Fibroblast of skin of right quadriceps (primary cell): Measurements from ENCODE around the gene ANKIB1.
"Not testable (repeated sequence)": the region's sequence is repeated elsewhere in the genome, so short reads cannot be mapped to it uniquely, and the experiment has no call there.

Source experiments
- DNase-seq: peaks from one replicate; pipeline ENCODE4 v3.0.0-alpha.2; 2013

ANKIB1 gene

GRCh38 chr7:92331508-92331907 lies 85.7 kb downstream of the ANKIB1 start:
- no peak for DNase-seq

- DNase-seq, result no peak
Measured at GRCh38 chr7:92332782-92333181, 87.0 kb downstream of the ANKIB1 start.

DNA sequence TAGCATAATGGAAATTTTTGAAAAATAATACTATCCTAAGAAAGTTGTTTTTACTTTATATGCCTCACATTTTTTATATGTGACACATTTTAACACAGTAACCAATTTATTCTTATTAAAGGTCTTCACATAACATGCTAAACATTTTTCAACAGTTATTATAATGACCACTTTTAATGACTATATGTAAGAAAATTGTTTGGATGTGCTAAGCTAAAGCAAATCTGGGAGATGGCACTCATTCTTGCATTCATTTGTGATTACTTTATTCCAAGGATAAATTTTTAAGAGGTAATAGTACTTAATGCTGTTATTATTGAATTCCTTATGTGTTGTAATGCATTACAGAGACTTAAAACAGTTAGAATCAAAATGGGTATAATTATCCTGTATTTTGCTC lies 88.1 kb downstream of the ANKIB1 start:
- no peak for DNase-seq

GRCh38 chr7:92335574-92335973 lies 89.8 kb downstream of the ANKIB1 start:
- no peak for DNase-seq

- no peak for DNase-seq
Measured at GRCh38 chr7:92336662-92337340, 91.0 kb downstream of the ANKIB1 start.

DNA sequence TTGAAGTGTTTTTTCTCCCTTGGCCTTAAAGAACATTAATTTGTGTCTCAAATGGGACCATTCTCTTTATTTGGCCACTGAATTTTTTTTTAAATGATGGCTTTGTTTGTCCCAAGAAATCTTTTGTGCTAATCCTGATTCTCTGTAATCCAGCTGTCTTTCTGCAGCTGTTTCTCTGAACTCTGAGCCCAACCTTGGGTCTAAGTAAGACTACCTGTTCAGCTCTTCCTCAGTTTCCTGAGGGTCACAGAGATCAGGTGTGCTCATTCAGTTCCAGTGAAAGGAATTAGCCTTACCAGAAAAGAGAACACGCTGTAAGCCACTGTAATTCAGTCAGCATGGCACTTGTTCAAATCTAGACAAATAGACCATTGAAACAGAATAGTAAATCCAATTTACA lies 94.2 kb downstream of the ANKIB1 start:
- no peak for DNase-seq

GRCh38 chr7:92343714-92344113 lies 97.9 kb downstream of the ANKIB1 start:
- no peak for DNase-seq

GRCh38 chr7:92352009-92352408 lies 106.2 kb downstream of the ANKIB1 start:
- DNase-seq, result no peak

DNA sequence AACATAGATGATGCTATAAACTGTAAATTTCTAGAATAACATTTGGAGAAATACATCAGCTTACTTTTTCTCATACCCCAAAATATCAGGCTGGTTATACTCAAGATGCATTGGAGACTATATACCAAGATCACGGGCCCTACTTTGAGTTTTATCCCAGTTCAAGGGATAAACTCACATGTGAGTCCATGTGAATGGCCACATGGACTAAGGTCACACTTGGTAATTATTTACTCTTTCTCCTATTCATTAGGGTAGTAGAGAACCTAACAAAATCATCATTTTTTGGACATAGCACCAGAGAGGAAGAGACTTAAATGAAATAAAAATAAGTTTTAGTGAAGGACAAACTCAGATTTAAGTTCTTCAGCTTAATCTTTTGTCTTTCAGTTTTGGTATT lies 108.4 kb downstream of the ANKIB1 start:
- no peak for DNase-seq

DNA sequence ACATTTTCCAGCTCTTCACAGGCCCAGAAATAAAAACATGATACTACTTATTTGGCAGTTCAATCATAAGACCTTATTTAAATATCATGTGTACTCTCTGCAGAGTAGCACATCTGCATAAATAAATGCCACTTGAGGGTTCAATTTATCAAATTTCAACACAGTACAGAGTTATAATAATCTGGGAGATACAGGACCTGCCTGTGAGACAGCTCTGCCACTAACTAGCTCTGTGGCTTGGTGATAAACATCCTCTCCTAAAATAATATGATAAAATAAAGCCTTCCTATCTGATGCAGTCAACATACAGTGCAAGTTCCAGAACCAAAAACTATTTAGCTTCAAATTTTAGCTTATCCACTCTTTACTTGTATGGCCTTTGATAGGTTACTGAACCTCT lies 110.6 kb downstream of the ANKIB1 start:
- no peak for DNase-seq

DNA sequence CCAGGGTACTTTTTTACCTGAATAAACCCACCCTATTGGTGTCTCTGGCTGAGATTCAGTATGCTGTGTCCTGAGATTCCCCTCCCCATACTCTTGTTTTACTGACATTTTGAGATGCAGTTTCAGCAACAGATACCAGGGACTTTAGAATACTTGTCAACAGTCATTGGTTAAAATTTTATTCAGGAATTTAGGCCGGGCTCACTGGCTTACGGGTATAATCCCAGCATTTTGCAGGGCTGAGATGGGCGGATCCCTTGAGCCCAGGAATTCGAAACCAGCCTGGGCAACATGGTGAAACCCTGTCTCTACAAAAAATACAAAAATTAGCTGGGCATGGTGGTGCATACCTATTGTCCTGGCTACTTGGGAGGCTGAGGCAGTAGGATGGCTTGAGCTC lies 111.5 kb downstream of the ANKIB1 start:
- DNase-seq, result no peak

DNA sequence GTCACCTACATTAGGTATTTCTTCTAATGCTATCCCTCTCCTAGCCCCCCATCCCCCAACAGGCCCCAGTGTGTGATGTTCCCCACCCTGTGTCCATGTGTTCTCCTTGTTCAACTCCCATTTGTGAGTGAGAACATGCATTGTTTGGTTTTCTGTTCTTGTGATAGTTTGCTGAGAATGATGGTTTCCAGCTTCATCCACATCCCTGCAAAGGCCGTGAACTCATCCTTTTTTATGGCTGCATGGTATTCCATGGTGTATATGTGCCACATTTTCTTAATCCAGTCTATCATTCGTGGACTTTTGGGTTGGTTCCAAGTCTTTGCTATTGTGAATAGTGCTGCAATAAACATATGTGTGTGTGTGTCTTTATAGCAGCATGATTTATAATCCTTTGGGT lies 113.4 kb downstream of the ANKIB1 start:
- DNase-seq, result not testable (repeated sequence)

DNA sequence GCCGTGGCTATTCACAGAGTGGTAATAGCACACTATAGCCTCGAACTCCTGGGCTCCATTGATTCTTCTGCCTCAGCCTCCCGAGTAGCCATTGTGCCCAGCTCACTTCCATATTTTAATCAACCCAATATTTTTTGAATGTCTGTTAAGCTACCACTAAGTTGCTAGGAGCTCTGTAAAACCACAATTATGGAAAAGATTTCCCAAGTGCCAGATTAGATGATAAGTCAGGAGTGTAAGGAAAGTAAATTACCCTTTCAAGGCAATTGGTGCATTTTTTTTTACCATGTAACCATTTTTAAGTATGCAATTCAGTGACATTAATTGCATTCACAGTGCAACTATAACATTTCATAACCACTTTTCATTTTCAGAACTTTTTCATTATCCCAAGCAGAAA lies 114.0 kb downstream of the ANKIB1 start:
- peak; percentile 59 for DNase-seq

- DNase-seq, result peak; percentile 17
Measured at GRCh38 chr7:92360387-92360786, 114.6 kb downstream of the ANKIB1 start.

DNA sequence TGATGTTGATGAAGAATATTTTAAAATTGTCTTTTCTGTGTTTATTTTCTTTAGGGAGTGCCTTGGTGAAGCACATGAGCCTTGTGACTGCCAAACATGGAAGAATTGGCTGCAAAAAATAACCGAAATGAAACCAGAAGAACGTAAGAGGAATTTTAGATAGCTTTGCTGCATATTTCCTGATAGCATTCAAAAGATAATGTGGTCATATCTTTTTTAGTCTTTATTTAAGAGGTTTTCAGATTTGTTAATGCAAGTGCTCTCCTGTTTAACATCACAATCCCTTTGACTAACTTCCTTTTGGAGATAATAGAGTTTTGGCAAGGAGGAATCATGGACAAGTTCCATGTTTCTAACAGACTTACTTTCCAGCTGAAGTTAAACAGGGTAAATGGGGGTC lies 116.4 kb downstream of the ANKIB1 start:
- no peak for DNase-seq

DNA sequence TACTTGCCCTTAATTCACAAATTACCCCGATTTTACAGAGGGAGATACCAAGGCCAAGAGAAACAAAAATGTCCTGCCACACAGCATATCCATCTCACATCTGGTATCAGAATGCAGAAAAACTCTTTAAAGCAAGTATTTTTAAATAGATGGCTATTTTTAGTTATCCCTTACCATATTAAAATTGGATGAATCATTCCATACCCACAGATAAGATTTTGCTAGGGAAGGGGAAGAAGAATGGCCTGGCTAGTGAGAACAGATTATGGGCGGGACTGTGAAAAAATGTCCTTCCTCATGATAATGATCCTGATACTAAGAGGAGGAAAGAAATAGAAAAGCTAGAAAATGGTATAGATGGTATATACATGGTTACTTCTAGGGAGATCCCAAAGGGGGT lies 121.0 kb downstream of the ANKIB1 start:
- peak; percentile 20 for DNase-seq

GRCh38 chr7:92368741-92369140 lies 123.0 kb downstream of the ANKIB1 start:
- DNase-seq, result no peak

- no peak for DNase-seq
Measured at GRCh38 chr7:92375013-92375412, 129.2 kb downstream of the ANKIB1 start.

GRCh38 chr7:92391071-92391470 lies 145.3 kb downstream of the ANKIB1 start:
- no peak for DNase-seq

DNA sequence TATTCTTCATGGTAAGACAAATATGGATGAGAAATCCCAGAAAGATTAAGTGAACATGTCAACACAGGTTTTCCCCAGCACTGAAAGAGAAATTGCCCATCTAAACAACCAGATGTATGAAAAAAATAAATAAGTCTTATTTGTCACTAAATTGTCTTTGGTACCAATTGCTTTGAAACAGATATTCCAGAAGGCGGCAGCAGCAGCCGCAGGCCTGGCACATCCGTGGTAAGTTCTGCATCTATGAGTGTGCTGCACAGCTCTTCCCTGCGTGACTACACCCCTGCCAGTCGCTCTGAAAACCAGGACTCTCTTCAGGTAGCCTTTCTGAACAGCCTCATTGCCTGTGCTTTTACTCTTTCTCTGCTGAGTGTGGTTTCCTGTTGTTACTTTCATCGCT lies 151.8 kb downstream of the ANKIB1 start:
- DNase-seq, result no peak

DNA sequence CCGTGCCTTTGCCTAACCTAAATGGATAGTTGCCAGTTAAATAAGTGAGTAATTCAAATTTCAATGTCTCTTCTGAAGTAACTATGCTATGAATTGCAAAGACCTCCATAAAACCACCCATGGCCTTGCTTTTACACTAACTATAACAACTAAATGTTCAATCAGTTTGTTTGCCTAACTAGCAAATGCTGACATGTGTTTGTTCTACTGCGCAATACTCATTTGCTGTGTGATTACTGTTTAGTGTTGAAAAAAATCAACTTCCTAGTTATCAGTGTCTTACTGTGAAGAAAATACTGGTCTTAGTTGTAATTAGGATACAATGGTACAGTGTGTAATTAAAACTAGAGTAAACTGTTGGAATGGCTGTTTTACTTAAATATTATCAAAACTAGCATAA lies 154.2 kb downstream of the ANKIB1 start:
- DNase-seq, result no peak

DNA sequence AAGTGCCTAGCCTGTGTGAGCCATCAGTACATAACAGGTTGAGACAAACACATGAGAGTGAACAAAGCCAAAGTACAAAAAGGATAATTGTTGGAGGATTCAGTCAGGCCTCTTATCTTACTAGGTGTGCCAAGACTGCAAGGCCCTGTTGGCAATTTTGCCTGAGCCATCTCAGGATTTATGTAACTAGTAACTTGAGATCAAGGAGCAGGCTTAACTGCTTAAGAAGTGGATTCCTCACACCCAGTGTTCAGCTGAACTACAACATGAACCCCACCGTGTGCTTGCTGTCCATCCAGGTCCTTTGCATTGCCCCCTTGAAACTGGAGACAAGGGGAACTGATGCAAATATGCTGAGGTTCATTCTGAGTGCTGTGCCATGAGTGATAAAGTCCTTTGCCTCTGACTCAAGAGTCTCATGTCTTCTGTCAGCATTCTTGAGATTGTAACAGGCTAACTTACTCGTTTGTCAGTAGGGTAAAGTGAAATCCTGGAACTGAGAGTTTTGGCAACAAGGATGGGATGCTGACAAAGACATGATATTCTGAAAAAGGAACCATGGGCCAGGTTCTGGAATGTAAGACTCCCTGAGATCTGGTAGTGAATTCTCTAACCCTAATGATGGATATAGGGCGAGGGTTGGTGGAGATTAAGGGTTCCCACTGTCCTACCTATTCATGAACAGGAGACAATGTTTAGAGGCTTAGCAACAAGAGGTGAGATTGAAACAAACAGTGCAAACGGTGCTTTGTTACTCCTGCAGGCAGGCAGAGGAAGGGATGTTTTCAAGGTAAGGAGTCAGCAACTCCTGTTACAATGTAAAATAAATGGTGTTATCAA lies 157.4 kb downstream of the ANKIB1 start:
- peak; percentile 30 for DNase-seq

DNA sequence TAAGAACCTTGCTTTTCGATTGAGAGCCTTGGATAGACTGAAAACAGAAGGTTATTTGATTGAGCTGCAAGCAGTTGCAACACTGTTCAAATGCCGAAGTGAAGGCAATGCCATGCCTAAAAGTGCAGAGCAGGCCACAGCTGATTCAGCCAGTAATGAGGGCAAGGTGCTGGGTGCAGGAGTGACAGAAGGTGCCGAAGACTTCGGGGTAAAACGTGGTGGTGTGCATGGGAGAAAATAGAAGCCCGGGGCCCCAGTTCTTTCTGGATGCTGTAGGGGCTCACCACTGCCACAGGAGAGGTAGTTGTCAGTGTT lies 157.9 kb downstream of the ANKIB1 start:
- no peak for DNase-seq

DNA sequence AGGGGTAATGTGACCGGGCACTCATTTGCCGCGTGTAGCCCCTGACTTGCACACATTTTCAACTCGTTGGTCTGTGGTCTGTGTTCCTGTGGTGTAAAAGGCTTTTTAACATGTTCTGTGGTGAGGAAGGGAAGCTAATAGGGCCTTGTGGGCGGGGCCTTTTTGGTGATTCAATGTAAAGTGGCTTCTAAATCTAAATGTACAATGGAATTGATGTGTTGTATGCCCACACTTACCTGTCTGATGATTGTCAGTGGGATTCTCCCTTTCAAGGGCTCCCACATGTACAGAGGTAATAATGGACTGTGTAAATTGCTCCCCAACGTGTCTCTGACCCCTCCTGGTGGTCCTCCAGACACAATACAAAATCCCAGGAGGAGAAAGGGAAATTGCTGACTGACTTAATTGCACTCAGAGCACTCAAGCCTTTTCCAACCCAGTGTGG lies 158.4 kb downstream of the ANKIB1 start:
- DNase-seq, result no peak

GRCh38 chr7:92409357-92409756 lies 163.6 kb downstream of the ANKIB1 start:
- no peak for DNase-seq
